Measurements from ENCODE around the gene XYLT2.

The XYLT2 gene

GRCh38 chr17:50380369-50381259, 34.7 kb downstream of the XYLT2 start:
- H3K4me3 ChIP-seq (replicated peaks; ENCODE audit: low read depth, low read length), result no peak overlapping the region
- DNase-seq (ENCODE audit: extremely low read depth, low read depth), result no peak
- TF ChIP-seq CTCF (IDR thresholded peaks at IDR 0.05; ENCODE audit: low read depth, low read length, missing control alignments), result no peak

GRCh38 chr17:50381260-50381815, 35.4 kb downstream of the XYLT2 start:
- no peak for TF ChIP-seq CTCF (IDR thresholded peaks at IDR 0.05; ENCODE audit: low read depth, low read length, missing control alignments)
- no peak for DNase-seq (ENCODE audit: extremely low read depth, low read depth)

GRCh38 chr17:50381920-50382319, 36.0 kb downstream of the XYLT2 start:
- no peak for TF ChIP-seq CTCF (IDR thresholded peaks at IDR 0.05; ENCODE audit: low read depth, low read length, missing control alignments)
- H3K4me3 ChIP-seq (replicated peaks; ENCODE audit: low read depth, low read length), result no peak overlapping the region
- no peak for DNase-seq (ENCODE audit: extremely low read depth, low read depth)

More at GRCh38 chr17:50381260-50381815, 35.4 kb downstream of the XYLT2 start:
- H3K4me3 ChIP-seq (replicated peaks; ENCODE audit: low read depth, low read length), result no peak overlapping the region

DNA sequence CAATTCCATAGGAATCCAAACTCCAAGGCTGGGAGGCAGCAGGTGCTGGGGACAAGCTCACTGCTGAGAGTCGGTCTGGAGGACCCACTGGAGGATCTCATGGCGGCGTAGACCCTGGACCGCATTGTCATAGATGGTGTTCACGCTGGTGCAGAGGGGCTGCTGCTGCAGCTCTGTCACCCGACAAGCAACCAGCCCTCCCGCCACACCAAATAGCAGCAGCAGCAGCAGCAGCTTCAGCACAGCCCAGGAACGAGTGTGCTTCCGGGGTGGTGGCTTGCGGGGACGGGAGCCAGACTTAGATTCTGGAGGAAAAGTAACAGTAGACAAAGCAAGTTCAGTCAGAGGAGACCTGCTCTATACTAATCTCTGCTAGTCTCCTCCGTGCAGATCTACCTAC, 37.0 kb downstream of the XYLT2 start:
- no peak for DNase-seq (ENCODE audit: extremely low read depth, low read depth)
- H3K4me3 ChIP-seq (replicated peaks; ENCODE audit: low read depth, low read length), result no peak overlapping the region
- no peak for TF ChIP-seq CTCF (IDR thresholded peaks at IDR 0.05; ENCODE audit: low read depth, low read length, missing control alignments)

DNA sequence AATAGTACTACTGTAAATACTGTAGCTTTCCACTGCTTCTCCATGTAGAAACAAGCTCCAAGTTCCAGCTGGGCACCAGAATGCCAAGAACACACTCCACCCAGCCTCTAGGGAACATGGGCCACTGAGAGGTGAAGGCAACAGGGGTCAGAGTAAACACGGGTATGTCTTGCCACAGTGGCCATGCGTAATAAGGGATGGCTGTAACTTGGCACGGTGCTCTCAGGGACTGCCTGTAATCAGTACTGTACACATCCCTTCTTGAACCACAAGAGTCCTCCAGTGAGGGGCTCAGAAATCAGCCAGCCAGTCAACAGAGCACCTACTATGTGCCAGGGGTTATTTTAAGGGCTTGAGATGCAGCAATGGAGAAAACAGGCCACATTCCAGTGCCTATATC, 40.6 kb downstream of the XYLT2 start:
- DNase-seq (ENCODE audit: extremely low read depth, low read depth), result no peak
- no peak for TF ChIP-seq CTCF (IDR thresholded peaks at IDR 0.05; ENCODE audit: low read depth, low read length, missing control alignments)

GRCh38 chr17:50388728-50389127, 42.8 kb downstream of the XYLT2 start:
- no peak for DNase-seq (ENCODE audit: extremely low read depth, low read depth)
- H3K4me3 ChIP-seq (replicated peaks; ENCODE audit: low read depth, low read length), result no peak overlapping the region
- no peak for TF ChIP-seq CTCF (IDR thresholded peaks at IDR 0.05; ENCODE audit: low read depth, low read length, missing control alignments)

More for the DNA sequence above, 40.6 kb downstream of the XYLT2 start:
- no peak overlapping the region for H3K4me3 ChIP-seq (replicated peaks; ENCODE audit: low read depth, low read length)

Measured in HFF-Myc (cell line).